ENCODE measurements around the gene NAV2. TPM values are rescaled to one million over a fixed set of nuclear protein-coding genes. Genes with fewer than 3 reads are reported as not detected.

The NAV2 gene
- polyA plus RNA-seq, 1 donor (not counting 4 experiments of a cell fraction or from before 2014, with no cell fraction given) = 4.0 TPM

DNA sequence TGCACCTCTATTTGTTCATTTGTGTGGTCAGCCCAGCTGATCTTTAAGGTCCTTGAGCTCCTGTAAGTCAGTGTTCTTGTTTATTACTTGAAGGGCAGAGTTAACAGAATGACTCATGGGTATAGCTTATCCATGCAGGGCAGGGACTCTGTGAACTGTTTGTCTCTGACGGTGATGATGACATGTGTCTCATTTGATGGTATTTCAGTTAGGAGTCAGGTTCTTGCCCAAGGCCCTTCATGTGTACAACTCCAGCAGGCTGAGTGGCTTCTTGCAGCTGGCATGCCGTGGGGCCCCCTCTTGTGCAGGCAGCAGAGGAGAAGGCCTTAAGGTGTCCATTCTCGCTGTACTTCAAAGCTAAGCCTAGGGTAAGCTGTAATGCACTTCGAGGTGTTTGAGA, 282.5 kb downstream of the NAV2 start:
- H2AFZ ChIP-seq (ENCODE audit: control insufficient read depth, low read length) = no peak overlapping the region
- no peak overlapping the region for H3K4me3 ChIP-seq (ENCODE audit: control insufficient read depth in 2 of 3, extremely low read depth in 1 of 3, insufficient read depth in 2 of 3, low read depth in 1 of 3, low read length in 3 of 3)
- H3K9ac ChIP-seq (ENCODE audit: control insufficient read depth, extremely low read depth, insufficient read depth, low read length) = no peak overlapping the region
- DNase-seq (ENCODE audit: low read depth, low spot score) = peak; percentile 59
- H3K9me1 ChIP-seq (ENCODE audit: control insufficient read depth, extremely low read depth, insufficient read depth, low read length) = no peaks in the 10 kb centered on the region
- no peaks in the 10 kb centered on the region for H3K36me3 ChIP-seq (ENCODE audit: control insufficient read depth in 2 of 2, extremely low read depth in 1 of 2, insufficient read depth in 2 of 2, low read length in 2 of 2)
- peaks cover 8% of the 10 kb centered on the region for H3K4me1 ChIP-seq (ENCODE audit: control insufficient read depth, extremely low read depth, insufficient read depth, low read length)
- TF ChIP-seq, protein P1, sequence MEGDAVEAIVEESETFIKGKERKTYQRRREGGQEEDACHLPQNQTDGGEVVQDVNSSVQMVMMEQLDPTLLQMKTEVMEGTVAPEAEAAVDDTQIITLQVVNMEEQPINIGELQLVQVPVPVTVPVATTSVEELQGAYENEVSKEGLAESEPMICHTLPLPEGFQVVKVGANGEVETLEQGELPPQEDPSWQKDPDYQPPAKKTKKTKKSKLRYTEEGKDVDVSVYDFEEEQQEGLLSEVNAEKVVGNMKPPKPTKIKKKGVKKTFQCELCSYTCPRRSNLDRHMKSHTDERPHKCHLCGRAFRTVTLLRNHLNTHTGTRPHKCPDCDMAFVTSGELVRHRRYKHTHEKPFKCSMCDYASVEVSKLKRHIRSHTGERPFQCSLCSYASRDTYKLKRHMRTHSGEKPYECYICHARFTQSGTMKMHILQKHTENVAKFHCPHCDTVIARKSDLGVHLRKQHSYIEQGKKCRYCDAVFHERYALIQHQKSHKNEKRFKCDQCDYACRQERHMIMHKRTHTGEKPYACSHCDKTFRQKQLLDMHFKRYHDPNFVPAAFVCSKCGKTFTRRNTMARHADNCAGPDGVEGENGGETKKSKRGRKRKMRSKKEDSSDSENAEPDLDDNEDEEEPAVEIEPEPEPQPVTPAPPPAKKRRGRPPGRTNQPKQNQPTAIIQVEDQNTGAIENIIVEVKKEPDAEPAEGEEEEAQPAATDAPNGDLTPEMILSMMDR (optimal IDR thresholded peaks at IDR 0.05 in 1 of 3, IDR thresholded peaks at IDR 0.05 in 1 of 3, conservative IDR thresholded peaks at IDR 0.05 in 1 of 3; ENCODE audit: extremely low read depth in 1 of 3, insufficient read depth in 2 of 3, low read length in 3 of 3) = no peak
- TF ChIP-seq EZH2 (IDR thresholded peaks at IDR 0.05; ENCODE audit: low read length) = no peak
- H3K27me3 ChIP-seq (ENCODE audit: control insufficient read depth, extremely low read depth, insufficient read depth, low read length) = no peaks in the 10 kb centered on the region
- H3K79me2 ChIP-seq (ENCODE audit: control insufficient read depth, insufficient read depth, low read length) = no peaks in the 10 kb centered on the region
- FAIRE-seq = peak; percentile 29
- no peak overlapping the region for H3K27ac ChIP-seq (ENCODE audit: control insufficient read depth, insufficient read depth, low read length)
- dilution Hi-C loops (cut with MboI; ENCODE audit: extremely low pct_ligation_motif_present, low sequenced_read_pairs) = no loop called here
- H3K9me3 ChIP-seq (ENCODE audit: control insufficient read depth, low read depth, low read length) = no peaks in the 10 kb centered on the region
- no peaks in the 10 kb centered on the region for H4K20me1 ChIP-seq (ENCODE audit: control insufficient read depth, extremely low read depth, insufficient read depth, low read length)
- H3K4me2 ChIP-seq (ENCODE audit: control insufficient read depth, extremely low read depth, insufficient read depth, low read depth, low read length) = no peak overlapping the region

GRCh38 chr11:19996571-19996970, 283.9 kb downstream of the NAV2 start:
- no peak overlapping the region for H3K4me3 ChIP-seq (ENCODE audit: control insufficient read depth in 2 of 3, extremely low read depth in 1 of 3, insufficient read depth in 2 of 3, low read depth in 1 of 3, low read length in 3 of 3)
- dilution Hi-C loops (cut with MboI; ENCODE audit: extremely low pct_ligation_motif_present, low sequenced_read_pairs) = no loop called here
- no peak overlapping the region for H3K4me2 ChIP-seq (ENCODE audit: control insufficient read depth, extremely low read depth, insufficient read depth, low read depth, low read length)
- no peaks in the 10 kb centered on the region for H3K9me1 ChIP-seq (ENCODE audit: control insufficient read depth, extremely low read depth, insufficient read depth, low read length)
- no peaks in the 10 kb centered on the region for H3K79me2 ChIP-seq (ENCODE audit: control insufficient read depth, insufficient read depth, low read length)
- TF ChIP-seq, protein P1 (optimal IDR thresholded peaks at IDR 0.05 in 1 of 3, IDR thresholded peaks at IDR 0.05 in 1 of 3, conservative IDR thresholded peaks at IDR 0.05 in 1 of 3; ENCODE audit: extremely low read depth in 1 of 3, insufficient read depth in 2 of 3, low read length in 3 of 3) = no peak
- TF ChIP-seq EZH2 (IDR thresholded peaks at IDR 0.05; ENCODE audit: low read length) = no peak
- H2AFZ ChIP-seq (ENCODE audit: control insufficient read depth, low read length) = no peak overlapping the region
- H3K27me3 ChIP-seq (ENCODE audit: control insufficient read depth, extremely low read depth, insufficient read depth, low read length) = no peaks in the 10 kb centered on the region
- no peak overlapping the region for H3K27ac ChIP-seq (ENCODE audit: control insufficient read depth, insufficient read depth, low read length)
- H3K9ac ChIP-seq (ENCODE audit: control insufficient read depth, extremely low read depth, insufficient read depth, low read length) = no peak overlapping the region
- no peaks in the 10 kb centered on the region for H4K20me1 ChIP-seq (ENCODE audit: control insufficient read depth, extremely low read depth, insufficient read depth, low read length)
- peaks cover 8% of the 10 kb centered on the region for H3K4me1 ChIP-seq (ENCODE audit: control insufficient read depth, extremely low read depth, insufficient read depth, low read length)
- no peaks in the 10 kb centered on the region for H3K36me3 ChIP-seq (ENCODE audit: control insufficient read depth in 2 of 2, extremely low read depth in 1 of 2, insufficient read depth in 2 of 2, low read length in 2 of 2)
- FAIRE-seq (no peak), DNase-seq (ENCODE audit: low read depth, low spot score) (no peak)
- no peaks in the 10 kb centered on the region for H3K9me3 ChIP-seq (ENCODE audit: control insufficient read depth, low read depth, low read length)
